ENCODE data around the gene CRYL1.

DNA sequence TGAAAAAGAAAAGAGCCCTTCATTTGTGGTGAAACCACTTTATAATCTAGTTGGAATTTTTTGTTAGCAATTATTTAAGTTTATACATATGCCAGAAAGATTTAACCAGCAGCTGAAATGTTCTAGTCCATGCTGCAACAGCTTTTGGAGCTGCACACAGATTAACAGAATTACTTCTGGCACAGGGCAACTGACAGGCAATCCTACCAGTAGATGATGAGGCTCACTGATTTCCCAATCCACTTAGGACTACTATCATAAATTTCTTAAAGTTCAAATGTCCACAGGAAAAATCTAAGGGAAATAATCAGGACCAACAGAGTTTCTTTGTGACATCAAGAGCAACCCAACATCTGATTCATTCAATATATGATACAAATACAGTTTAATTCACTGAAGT is 78.8 kb downstream of the CRYL1 start:
- TF ChIP-seq CTCF (conservative IDR thresholded peaks at IDR 0.05; ENCODE audit: low read depth, low read length) (no peak), POLR2A (IDR thresholded peaks at IDR 0.05; ENCODE audit: low read depth, low read length) (no peak), CHD1 (IDR thresholded peaks at IDR 0.05; ENCODE audit: low read depth, low read length) (no peak), RFX5 (IDR thresholded peaks at IDR 0.05; ENCODE audit: low read depth, low read length) (no peak), CEBPB (IDR thresholded peaks at IDR 0.05; ENCODE audit: low read depth, low read length) (no peak), BHLHE40 (IDR thresholded peaks at IDR 0.05; ENCODE audit: low read depth, low read length) (no peak), MAFK (IDR thresholded peaks at IDR 0.05; ENCODE audit: low read depth, low read length) (no peak), RAD21 (IDR thresholded peaks at IDR 0.05; ENCODE audit: low read length) (no peak), ELK1 (IDR thresholded peaks at IDR 0.05; ENCODE audit: borderline replicate concordance, low read depth, low read length) (no peak), SMC3 (IDR thresholded peaks at IDR 0.05; ENCODE audit: low read depth, low read length) (no peak), NFE2L2 (IDR thresholded peaks at IDR 0.05; ENCODE audit: low read depth, low read length) (no peak), MAZ (IDR thresholded peaks at IDR 0.05; ENCODE audit: borderline replicate concordance, low read depth, low read length) (no peak), FOS (IDR thresholded peaks at IDR 0.05; ENCODE audit: low read depth, low read length) (no peak)
- TF ChIP-seq, protein P1, sequence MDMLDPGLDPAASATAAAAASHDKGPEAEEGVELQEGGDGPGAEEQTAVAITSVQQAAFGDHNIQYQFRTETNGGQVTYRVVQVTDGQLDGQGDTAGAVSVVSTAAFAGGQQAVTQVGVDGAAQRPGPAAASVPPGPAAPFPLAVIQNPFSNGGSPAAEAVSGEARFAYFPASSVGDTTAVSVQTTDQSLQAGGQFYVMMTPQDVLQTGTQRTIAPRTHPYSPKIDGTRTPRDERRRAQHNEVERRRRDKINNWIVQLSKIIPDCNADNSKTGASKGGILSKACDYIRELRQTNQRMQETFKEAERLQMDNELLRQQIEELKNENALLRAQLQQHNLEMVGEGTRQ (IDR thresholded peaks at IDR 0.05; ENCODE audit: low read depth, low read length): no peak
